T-helper 1 cell treated with Interleukin-12 subunit alpha and Interleukin-12 subunit beta and Interleukin-4 antibody, amounts not matched to agents 30 μg/mL and 1 μg/mL, for 36 hours (primary cell): ENCODE data around the gene TYSND1.
"Not testable (repeated sequence)": the region's sequence is repeated elsewhere in the genome, so short reads cannot be mapped to it uniquely, and the experiment has no call there.

Experiments used
- H3K27ac Mint-ChIP-seq: one replicate; pipeline ENCODE4 v1.8.0; 2021; ENCODE audit warnings: mild to moderate bottlenecking, mixed read lengths
- H3K27me3 Mint-ChIP-seq: one replicate; pipeline ENCODE4 v1.8.0; 2021; ENCODE audit warnings: low read depth, mixed read lengths
- H3K36me3 Mint-ChIP-seq: one replicate; pipeline ENCODE4 v1.8.0; 2021; ENCODE audit warnings: low read depth, mixed read lengths
- H3K4me1 Mint-ChIP-seq: one replicate; pipeline ENCODE4 v1.8.0; 2021; ENCODE audit warnings: low read depth, mixed read lengths
- H3K4me3 Mint-ChIP-seq: one replicate; pipeline ENCODE4 v1.8.0; 2021; ENCODE audit warnings: mild to moderate bottlenecking, moderate library complexity, mixed read lengths
- H3K9me3 Mint-ChIP-seq: one replicate; pipeline ENCODE4 v1.8.0; 2021; ENCODE audit warnings: mixed read lengths

Gene TYSND1

GRCh38 chr10:70176441-70176840, 29.9 kb upstream of the TYSND1 start:
- peaks cover 11% of the 10 kb centered on the region for H3K4me1 Mint-ChIP-seq
- H3K27me3 Mint-ChIP-seq = peaks cover 15% of the 10 kb centered on the region
- H3K4me3 Mint-ChIP-seq = no peak overlapping the region
- H3K27ac Mint-ChIP-seq = no peak overlapping the region
- no peaks in the 10 kb centered on the region for H3K36me3 Mint-ChIP-seq
- peaks cover 6% of the 10 kb centered on the region for H3K9me3 Mint-ChIP-seq

- Mint-ChIP-seq H3K9me3 (peaks cover 6% of the 10 kb centered on the region), H3K27ac (no peak overlapping the region), H3K36me3 (no peaks in the 10 kb centered on the region), H3K27me3 (peaks cover 9% of the 10 kb centered on the region), H3K4me3 (no peak overlapping the region), H3K4me1 (peaks cover 15% of the 10 kb centered on the region)
Observed at GRCh38 chr10:70175516-70175915, 29.0 kb upstream of the TYSND1 start.

- Mint-ChIP-seq H3K27ac (peak overlapping the region; percentile 88), H3K9me3 (no peaks in the 10 kb centered on the region), H3K36me3 (peaks cover 2% of the 10 kb centered on the region), H3K4me1 (peaks cover 19% of the 10 kb centered on the region), H3K4me3 (peak overlapping the region; percentile 18), H3K27me3 (no peaks in the 10 kb centered on the region)
Observed at GRCh38 chr10:70174058-70174741, 27.7 kb upstream of the TYSND1 start.

DNA sequence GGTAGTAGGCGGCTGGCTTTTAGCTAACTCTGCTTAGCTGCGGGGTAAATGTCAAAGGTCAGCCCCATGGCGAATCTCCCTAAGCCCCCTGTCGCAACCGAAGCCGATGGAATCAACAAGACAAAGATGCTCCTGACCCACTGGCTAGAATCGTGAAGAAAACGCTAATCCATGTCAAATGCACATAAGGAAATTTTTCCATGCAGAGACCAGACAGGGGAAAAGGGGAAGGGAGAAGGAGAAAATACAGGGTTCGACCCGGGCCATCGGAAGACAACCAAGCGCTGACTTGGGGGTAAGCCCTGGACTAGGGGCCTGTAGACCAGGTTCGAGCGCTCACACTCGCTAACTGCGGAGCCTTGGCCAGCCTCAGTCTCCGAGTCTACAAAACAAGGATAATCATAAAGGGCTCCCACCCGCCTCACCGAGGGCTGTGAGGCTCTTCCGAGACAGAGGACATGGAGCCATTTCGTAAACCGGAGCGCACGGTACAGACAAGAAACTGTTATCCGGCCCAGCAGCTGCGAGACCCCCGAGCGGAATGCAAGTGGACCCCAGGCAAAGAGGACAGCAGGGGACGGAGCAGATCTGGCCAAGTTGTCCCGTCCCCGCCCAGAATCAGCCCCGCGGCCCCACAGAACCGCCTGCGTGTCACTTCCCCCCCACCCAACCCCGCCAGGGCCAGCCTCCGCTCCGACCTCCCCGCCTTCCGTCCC, 23.3 kb upstream of the TYSND1 start:
- Mint-ChIP-seq H3K4me3 (peak overlapping the region; percentile 94), H3K27ac (peak overlapping the region; percentile 95), H3K9me3 (no peaks in the 10 kb centered on the region), H3K36me3 (peaks cover 23% of the 10 kb centered on the region), H3K4me1 (peaks cover 39% of the 10 kb centered on the region), H3K27me3 (no peaks in the 10 kb centered on the region)

DNA sequence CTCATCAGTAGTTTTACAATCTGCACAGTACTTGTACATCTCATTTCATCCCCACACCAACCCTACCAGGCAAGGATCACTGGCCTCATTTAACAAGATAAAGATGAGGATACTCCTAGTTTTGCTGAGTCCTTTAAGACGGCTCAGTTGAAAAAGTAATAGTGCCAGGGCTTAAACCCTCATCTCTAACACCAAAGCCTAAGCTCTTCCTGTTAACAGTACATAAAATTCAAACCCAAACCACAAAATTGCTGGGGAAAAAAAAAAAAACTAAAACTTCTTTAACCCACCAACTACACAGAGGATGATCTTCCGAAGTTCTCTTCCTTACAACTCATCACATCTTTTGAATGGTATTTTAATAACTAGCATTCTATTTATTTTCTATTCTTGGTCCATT, 22.5 kb upstream of the TYSND1 start:
- Mint-ChIP-seq H3K4me3 (peak overlapping the region; percentile 94), H3K36me3 (peaks cover 26% of the 10 kb centered on the region), H3K4me1 (peaks cover 35% of the 10 kb centered on the region), H3K9me3 (no peaks in the 10 kb centered on the region), H3K27me3 (no peaks in the 10 kb centered on the region), H3K27ac (peak overlapping the region; percentile 95)

DNA sequence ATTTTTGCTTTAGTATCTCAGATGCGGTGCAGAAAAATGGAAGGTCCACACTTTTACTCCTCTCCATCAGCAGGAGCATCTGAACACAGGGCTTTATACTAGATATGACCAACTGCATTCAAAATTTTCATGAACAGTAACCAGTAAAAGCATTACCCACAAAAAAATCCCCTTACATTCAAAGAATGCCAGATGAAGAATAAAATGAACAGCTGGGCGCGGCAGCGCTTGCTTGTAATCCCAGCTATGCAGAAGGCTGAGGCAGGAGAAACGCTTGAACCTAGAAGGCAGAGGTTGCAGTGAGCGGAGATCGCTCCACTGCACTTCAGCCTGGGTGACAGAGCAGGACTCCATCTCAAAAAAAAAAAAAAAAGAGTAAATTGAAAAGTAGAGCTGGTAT, 20.7 kb upstream of the TYSND1 start:
- Mint-ChIP-seq H3K36me3 (peaks cover 36% of the 10 kb centered on the region), H3K27me3 (no peaks in the 10 kb centered on the region), H3K27ac (no peak overlapping the region), H3K4me1 (peaks cover 46% of the 10 kb centered on the region), H3K9me3 (no peaks in the 10 kb centered on the region), H3K4me3 (no peak overlapping the region)

DNA sequence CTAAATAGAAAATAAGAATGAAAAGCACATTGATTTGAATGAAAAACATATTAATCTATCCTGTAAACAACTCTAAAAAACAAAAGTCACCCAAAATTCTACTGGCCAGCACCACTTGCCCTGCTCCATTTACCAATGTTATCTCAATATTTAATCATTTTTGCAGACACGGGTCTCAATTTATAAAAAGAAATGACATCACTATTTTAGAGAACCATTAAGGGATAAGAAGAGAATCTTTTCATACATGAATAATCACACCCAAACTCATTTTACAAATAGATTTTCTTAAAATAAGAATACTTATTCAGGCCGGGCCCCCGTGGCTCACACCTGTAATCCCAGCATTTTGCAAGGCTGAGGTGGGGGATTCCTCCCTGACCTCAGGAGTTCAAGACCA, 19.9 kb upstream of the TYSND1 start:
- H3K27ac Mint-ChIP-seq = no peak overlapping the region
- H3K36me3 Mint-ChIP-seq = peaks cover 42% of the 10 kb centered on the region
- H3K27me3 Mint-ChIP-seq = no peaks in the 10 kb centered on the region
- no peaks in the 10 kb centered on the region for H3K9me3 Mint-ChIP-seq
- H3K4me1 Mint-ChIP-seq = peaks cover 54% of the 10 kb centered on the region
- no peak overlapping the region for H3K4me3 Mint-ChIP-seq

GRCh38 chr10:70164163-70164562, 17.7 kb upstream of the TYSND1 start:
- Mint-ChIP-seq H3K9me3 (no peaks in the 10 kb centered on the region), H3K27ac (no peak overlapping the region), H3K36me3 (peaks cover 49% of the 10 kb centered on the region), H3K4me3 (peak overlapping the region; percentile 19), H3K4me1 (peaks cover 50% of the 10 kb centered on the region), H3K27me3 (no peaks in the 10 kb centered on the region)

DNA sequence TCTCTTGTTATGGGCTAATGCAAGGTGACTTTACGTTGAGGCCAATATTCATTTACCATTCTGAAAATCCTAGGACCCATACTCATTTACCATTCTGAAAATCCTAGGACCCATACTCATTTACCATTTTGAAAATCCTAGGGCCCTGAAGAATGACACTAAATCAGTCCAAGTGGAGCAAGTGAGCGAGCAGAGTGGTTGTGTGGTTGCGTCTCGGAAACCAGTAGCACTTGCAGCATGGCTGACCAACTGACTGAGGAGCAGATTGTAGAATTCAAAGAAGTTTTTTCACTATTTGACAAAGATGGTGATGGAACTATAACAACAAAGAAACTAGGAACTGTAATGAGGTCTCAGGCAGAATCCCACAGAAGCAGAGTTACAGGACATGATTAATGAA, 16.9 kb upstream of the TYSND1 start:
- H3K27ac Mint-ChIP-seq = no peak overlapping the region
- H3K36me3 Mint-ChIP-seq = peaks cover 48% of the 10 kb centered on the region
- H3K4me1 Mint-ChIP-seq = peaks cover 43% of the 10 kb centered on the region

DNA sequence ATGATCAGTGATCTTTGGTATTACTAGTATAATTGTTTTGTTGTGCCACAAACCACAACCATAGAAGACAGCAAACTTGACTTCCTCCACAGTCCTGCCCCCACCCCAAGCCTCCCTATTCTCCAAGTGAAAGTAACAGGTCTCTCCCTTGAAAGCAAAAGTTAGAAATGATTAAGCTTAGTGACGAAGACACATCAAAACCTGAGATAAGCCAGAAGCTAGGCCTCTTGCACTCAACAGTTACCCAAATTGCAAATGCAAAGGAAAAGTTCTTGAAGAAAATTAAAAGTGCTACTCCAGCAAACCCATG, 16.3 kb upstream of the TYSND1 start:
- no peaks in the 10 kb centered on the region for H3K9me3 Mint-ChIP-seq
- H3K4me3 Mint-ChIP-seq = peak overlapping the region; percentile 47
- peaks cover 41% of the 10 kb centered on the region for H3K4me1 Mint-ChIP-seq
- peak overlapping the region; percentile 60 for H3K27ac Mint-ChIP-seq
- peaks cover 46% of the 10 kb centered on the region for H3K36me3 Mint-ChIP-seq
- no peaks in the 10 kb centered on the region for H3K27me3 Mint-ChIP-seq

More for the DNA sequence above, 16.9 kb upstream of the TYSND1 start:
- H3K27me3 Mint-ChIP-seq = no peaks in the 10 kb centered on the region
- no peaks in the 10 kb centered on the region for H3K9me3 Mint-ChIP-seq
- H3K4me3 Mint-ChIP-seq = peak overlapping the region; percentile 44

DNA sequence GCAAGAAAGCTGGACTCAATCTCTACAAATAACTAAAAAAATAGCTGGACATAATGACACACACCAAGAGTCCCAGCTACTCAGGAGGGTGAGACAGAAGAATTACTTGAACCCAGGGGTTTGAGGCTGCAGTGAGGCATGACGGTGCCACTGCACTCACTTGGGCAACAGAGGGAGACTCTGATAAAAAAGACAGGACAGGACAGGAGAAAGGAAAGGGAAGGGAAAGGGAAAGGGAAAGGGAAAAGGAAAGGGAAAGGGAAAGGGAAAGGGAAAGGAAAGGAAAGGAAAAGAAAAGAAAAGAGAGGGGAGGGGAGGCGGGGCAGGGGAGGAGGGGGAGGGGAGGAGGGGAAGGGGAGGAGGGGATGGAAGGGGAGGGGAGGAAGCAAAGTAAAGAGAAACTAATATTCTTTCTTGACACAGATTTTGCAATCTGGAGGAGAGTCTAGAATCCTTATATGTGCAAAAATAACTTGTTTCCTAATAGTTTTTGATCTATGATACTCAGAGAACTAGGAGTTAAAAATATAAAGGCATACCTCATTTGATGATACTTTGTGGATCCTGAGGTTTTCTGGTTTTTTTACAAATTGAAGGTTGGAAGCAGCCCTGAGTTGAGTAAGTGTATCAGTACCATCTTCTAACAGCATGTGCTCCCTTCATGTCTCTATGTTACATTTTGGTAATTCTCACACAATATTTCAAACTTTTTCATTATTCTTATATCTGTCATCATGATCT, 15.8 kb upstream of the TYSND1 start:
- Mint-ChIP-seq H3K4me1 (peaks cover 39% of the 10 kb centered on the region), H3K36me3 (peaks cover 47% of the 10 kb centered on the region), H3K27ac (peak overlapping the region; percentile 68), H3K4me3 (peak overlapping the region; percentile 47), H3K27me3 (no peaks in the 10 kb centered on the region), H3K9me3 (no peaks in the 10 kb centered on the region)

- no peak overlapping the region for H3K4me3 Mint-ChIP-seq
- H3K27me3 Mint-ChIP-seq = no peaks in the 10 kb centered on the region
- H3K36me3 Mint-ChIP-seq = peaks cover 48% of the 10 kb centered on the region
- H3K4me1 Mint-ChIP-seq = peaks cover 33% of the 10 kb centered on the region
- H3K9me3 Mint-ChIP-seq = no peaks in the 10 kb centered on the region
- no peak overlapping the region for H3K27ac Mint-ChIP-seq
Observed at GRCh38 chr10:70160798-70161197, 14.3 kb upstream of the TYSND1 start.

GRCh38 chr10:70159366-70159765, 12.9 kb upstream of the TYSND1 start:
- peaks cover 54% of the 10 kb centered on the region for H3K36me3 Mint-ChIP-seq
- not testable (repeated sequence) for H3K9me3 Mint-ChIP-seq, H3K27ac Mint-ChIP-seq, H3K4me3 Mint-ChIP-seq, H3K27me3 Mint-ChIP-seq
- H3K4me1 Mint-ChIP-seq = peaks cover 30% of the 10 kb centered on the region

GRCh38 chr10:70158113-70158512, 11.6 kb upstream of the TYSND1 start:
- Mint-ChIP-seq H3K27ac (no peak overlapping the region), H3K9me3 (no peaks in the 10 kb centered on the region), H3K4me3 (no peak overlapping the region), H3K36me3 (peaks cover 54% of the 10 kb centered on the region), H3K4me1 (peaks cover 18% of the 10 kb centered on the region), H3K27me3 (no peaks in the 10 kb centered on the region)
